HEK293 (cell line): ENCODE data around the gene C9orf40.

Source experiments
- CTCF ChIA-PET: fragments of 350-600 bp; formaldehyde crosslinking; extraction: SDS; loops from one replicate; lab custom pipeline; 2021; ENCODE audit warnings: antibody characterized with exemption; lab: Yijun Ruan, JAX
- POLR2A ChIA-PET: fragments of 300-600 bp; formaldehyde crosslinking; extraction: SDS; loops from one replicate; lab custom pipeline; 2020; ENCODE audit warnings: antibody characterized with exemption, inconsistent platforms; lab: Yijun Ruan, JAX
- H3K27ac ChIP-seq: fragments of 200-500 bp; sonication (Bioruptor generic); 2 replicates; pipeline ENCODE4 v1.5.1; 2014; ENCODE audit warnings: low read depth, low read length, control low read depth, inconsistent platforms; ENCODE audit errors: extremely low read depth
- H3K36me3 ChIP-seq, 2 experiments: fragments of 200-500 bp in 1 of 2; sonication (Bioruptor generic) in 1 of 2; 1 replicate in 1 of 2; 2 replicates in 1 of 2; pipeline ENCODE4 v1.5.1; 2014 to 2017; ENCODE audit warnings: inconsistent platforms in 2 of 2, low read length in 2 of 2; ENCODE audit not compliant: control insufficient read depth in 2 of 2, insufficient read depth in 1 of 2
- H3K4me1 ChIP-seq: fragments of 200-500 bp; sonication (Bioruptor generic); 2 replicates; pipeline ENCODE4 v1.5.1; 2014; ENCODE audit warnings: mild to moderate bottlenecking, low read length, inconsistent platforms; ENCODE audit not compliant: control insufficient read depth, insufficient read depth
- H3K4me3 ChIP-seq: 2 replicates; pipeline ENCODE4 v1.5.1; 2011; ENCODE audit warnings: low read depth, mild to moderate bottlenecking, control low read depth, low read length, moderate library complexity
- H3K9me3 ChIP-seq: fragments of 200-500 bp; sonication (Bioruptor generic); 2 replicates; pipeline ENCODE4 v1.5.1; 2014; ENCODE audit warnings: low read depth, low read length, inconsistent platforms; ENCODE audit not compliant: control insufficient read depth, insufficient read depth
- OSR2 ChIP-seq: fragments of 450-650 bp; formaldehyde crosslinking; IDR thresholded peaks from 2 replicates; pipeline ENCODE4 v1.5.1; 2016; ENCODE audit warnings: missing biosample characterization, missing genetic modification characterization
- SCRT1 ChIP-seq: fragments of 450-650 bp; formaldehyde crosslinking; IDR thresholded peaks from 2 replicates; pipeline ENCODE4 v1.5.1; 2016; ENCODE audit warnings: missing biosample characterization, missing genetic modification characterization, borderline replicate concordance
- ZBTB48 ChIP-seq: fragments of 450-650 bp; formaldehyde crosslinking; IDR thresholded peaks from 2 replicates; pipeline ENCODE4 v1.5.1; 2016; ENCODE audit warnings: missing biosample characterization, missing genetic modification characterization
- ZNF311 ChIP-seq: fragments of 450-650 bp; formaldehyde crosslinking; IDR thresholded peaks from 2 replicates; pipeline ENCODE4 v1.5.1; 2017; ENCODE audit warnings: missing biosample characterization, missing genetic modification characterization, borderline replicate concordance
- TF ChIP-seq, protein P1 (sequence below): fragments of 450-650 bp; formaldehyde crosslinking; IDR thresholded peaks from 2 replicates; pipeline ENCODE4 v1.5.1; 2016; ENCODE audit warnings: missing biosample characterization, missing genetic modification characterization
- TF ChIP-seq, protein P2 (sequence below): fragments of 450-650 bp; formaldehyde crosslinking; IDR thresholded peaks from 2 replicates; pipeline ENCODE4 v1.5.1; 2016; ENCODE audit warnings: missing biosample characterization, missing genetic modification characterization

The C9orf40 gene

DNA sequence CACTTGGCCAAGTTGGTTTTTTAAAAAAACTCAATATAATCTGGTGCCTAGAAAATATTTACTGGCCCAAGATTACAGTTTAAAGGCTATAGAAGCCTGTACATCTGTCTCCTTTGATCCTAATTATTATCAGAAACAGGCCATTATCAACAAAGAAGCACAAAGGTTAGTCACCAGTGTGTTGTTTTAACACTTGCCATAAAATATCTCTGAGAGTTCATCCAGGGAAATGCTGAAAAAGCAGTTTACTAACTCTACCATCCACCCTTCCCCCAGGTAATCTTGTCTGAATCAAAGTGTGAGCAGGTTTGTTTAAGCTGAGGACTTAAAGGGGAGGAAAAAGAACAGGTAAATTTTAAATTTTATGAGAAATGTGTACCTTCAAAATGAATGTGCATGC lies 51.7 kb downstream of the C9orf40 start:
- ChIA-PET CTCF (no interaction called here), POLR2A (no interaction called here)
- H3K27ac ChIP-seq = no peak overlapping the region
- no peak overlapping the region for H3K4me3 ChIP-seq
- no peaks in the 10 kb centered on the region for H3K9me3 ChIP-seq
- TF ChIP-seq ZNF311 (tag by site-specific recombination) = no peak
- TF ChIP-seq SCRT1 (tag by site-specific recombination) = no peak
- TF ChIP-seq ZBTB48 (tag by site-specific recombination) = no peak
- TF ChIP-seq, protein P1, sequence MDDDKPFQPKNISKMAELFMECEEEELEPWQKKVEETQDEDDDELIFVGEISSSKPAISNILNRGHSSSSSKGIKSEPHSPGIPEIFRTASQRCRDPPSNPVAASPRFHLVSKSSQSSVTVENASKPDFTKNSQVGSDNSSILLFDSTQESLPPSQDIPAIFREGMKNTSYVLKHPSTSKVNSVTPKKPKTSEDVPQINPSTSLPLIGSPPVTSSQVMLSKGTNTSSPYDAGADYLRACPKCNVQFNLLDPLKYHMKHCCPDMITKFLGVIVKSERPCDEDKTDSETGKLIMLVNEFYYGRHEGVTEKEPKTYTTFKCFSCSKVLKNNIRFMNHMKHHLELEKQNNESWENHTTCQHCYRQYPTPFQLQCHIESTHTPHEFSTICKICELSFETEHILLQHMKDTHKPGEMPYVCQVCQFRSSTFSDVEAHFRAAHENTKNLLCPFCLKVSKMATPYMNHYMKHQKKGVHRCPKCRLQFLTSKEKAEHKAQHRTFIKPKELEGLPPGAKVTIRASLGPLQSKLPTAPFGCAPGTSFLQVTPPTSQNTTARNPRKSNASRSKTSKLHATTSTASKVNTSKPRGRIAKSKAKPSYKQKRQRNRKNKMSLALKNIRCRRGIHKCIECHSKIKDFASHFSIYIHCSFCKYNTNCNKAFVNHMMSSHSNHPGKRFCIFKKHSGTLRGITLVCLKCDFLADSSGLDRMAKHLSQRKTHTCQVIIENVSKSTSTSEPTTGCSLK (tag by site-specific recombination) = no peak
- TF ChIP-seq OSR2 (tag by site-specific recombination) = no peak
- TF ChIP-seq, protein P2, sequence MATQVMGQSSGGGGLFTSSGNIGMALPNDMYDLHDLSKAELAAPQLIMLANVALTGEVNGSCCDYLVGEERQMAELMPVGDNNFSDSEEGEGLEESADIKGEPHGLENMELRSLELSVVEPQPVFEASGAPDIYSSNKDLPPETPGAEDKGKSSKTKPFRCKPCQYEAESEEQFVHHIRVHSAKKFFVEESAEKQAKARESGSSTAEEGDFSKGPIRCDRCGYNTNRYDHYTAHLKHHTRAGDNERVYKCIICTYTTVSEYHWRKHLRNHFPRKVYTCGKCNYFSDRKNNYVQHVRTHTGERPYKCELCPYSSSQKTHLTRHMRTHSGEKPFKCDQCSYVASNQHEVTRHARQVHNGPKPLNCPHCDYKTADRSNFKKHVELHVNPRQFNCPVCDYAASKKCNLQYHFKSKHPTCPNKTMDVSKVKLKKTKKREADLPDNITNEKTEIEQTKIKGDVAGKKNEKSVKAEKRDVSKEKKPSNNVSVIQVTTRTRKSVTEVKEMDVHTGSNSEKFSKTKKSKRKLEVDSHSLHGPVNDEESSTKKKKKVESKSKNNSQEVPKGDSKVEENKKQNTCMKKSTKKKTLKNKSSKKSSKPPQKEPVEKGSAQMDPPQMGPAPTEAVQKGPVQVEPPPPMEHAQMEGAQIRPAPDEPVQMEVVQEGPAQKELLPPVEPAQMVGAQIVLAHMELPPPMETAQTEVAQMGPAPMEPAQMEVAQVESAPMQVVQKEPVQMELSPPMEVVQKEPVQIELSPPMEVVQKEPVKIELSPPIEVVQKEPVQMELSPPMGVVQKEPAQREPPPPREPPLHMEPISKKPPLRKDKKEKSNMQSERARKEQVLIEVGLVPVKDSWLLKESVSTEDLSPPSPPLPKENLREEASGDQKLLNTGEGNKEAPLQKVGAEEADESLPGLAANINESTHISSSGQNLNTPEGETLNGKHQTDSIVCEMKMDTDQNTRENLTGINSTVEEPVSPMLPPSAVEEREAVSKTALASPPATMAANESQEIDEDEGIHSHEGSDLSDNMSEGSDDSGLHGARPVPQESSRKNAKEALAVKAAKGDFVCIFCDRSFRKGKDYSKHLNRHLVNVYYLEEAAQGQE (tag by site-specific recombination) = no peak
- no peaks in the 10 kb centered on the region for H3K36me3 ChIP-seq
- no peaks in the 10 kb centered on the region for H3K4me1 ChIP-seq
